ENCODE data around the gene TDRD3.
A peak's percentile ranks its signal among the peaks of the same experiment; 100 is the strongest.

The TDRD3 gene

DNA sequence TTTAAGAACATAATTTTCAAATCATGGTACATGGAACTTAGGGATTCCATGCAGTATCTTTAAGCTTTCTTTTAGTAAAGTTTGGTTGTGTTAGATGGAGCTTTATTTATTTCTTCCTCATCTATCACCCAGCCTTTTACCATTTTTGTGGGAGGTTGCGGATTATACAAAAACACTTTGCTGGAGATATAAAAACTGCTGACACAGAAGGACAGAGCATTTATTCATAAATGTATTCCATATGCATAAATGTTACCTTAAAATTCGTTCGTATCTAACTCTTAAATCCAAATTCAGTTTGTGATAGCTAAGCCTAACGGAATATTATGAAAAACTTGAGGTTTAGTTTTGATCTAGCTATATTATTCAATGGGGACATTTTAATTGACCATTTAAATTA, 143.3 kb downstream of the TDRD3 start:
- TF ChIP-seq, protein P1, sequence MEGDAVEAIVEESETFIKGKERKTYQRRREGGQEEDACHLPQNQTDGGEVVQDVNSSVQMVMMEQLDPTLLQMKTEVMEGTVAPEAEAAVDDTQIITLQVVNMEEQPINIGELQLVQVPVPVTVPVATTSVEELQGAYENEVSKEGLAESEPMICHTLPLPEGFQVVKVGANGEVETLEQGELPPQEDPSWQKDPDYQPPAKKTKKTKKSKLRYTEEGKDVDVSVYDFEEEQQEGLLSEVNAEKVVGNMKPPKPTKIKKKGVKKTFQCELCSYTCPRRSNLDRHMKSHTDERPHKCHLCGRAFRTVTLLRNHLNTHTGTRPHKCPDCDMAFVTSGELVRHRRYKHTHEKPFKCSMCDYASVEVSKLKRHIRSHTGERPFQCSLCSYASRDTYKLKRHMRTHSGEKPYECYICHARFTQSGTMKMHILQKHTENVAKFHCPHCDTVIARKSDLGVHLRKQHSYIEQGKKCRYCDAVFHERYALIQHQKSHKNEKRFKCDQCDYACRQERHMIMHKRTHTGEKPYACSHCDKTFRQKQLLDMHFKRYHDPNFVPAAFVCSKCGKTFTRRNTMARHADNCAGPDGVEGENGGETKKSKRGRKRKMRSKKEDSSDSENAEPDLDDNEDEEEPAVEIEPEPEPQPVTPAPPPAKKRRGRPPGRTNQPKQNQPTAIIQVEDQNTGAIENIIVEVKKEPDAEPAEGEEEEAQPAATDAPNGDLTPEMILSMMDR (conservative IDR thresholded peaks at IDR 0.05; ENCODE audit: control insufficient read depth, insufficient read depth, low read depth, low read length), result no peak
- DNase-seq (ENCODE audit: low read depth), result no peak
- H3K4me3 ChIP-seq (ENCODE audit: control insufficient read depth, low read depth, low read length), result no peak overlapping the region

DNA sequence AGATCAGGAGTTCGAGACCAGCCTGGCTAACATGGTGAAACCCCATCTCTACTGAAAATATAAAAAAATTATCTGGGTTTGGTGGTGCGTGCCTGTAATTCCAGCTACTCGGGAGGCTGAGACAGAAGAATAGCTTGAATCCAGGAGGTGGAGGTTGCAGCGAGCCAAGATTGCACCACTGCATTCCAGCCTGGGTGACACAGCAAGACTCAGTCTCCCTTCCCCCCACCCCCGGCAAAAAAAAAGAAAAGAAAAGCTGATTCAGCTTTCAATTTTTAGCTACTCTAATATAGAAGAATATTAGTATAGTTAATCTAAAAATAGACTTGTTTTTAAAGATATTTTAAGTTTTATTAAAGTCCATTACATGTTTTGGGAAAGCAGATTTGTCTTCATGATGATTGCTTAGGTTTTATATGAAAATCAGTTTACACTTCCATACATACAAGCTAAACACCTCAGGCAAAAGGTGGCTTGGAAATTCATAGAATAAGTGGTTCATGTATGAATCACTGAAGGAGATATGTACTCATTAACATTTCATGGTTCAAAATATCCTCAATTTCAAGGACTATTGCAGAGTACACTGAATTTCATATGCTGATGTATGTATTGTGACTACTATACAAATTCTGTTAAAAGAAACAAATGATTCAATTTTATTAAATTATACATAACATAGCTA, 165.2 kb downstream of the TDRD3 start:
- DNase-seq (ENCODE audit: low read depth), result peak; percentile 7
- TF ChIP-seq, protein P1 (conservative IDR thresholded peaks at IDR 0.05; ENCODE audit: control insufficient read depth, insufficient read depth, low read depth, low read length), result no peak
- H3K4me3 ChIP-seq (ENCODE audit: control insufficient read depth, low read depth, low read length), result no peak overlapping the region

DNA sequence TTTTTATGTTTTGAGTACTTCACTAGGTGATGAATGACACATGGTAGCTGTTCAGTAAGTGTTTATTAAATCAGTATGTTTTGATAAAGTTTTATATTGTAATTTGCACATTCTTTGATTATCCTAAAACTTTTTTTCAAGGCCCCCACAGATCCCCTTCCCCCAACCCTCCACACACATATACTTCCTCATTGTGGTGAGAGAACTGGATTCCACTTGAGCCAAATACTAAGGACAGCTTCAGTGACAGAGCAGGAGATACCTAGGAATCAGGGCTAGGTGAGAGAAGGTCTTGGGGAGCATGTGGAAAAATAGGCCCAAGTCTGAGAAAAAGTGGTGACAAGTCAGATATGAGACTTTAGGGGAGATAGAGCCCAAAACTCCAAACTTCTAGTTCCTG, 174.6 kb downstream of the TDRD3 start:
- no peak overlapping the region for H3K4me3 ChIP-seq (ENCODE audit: control insufficient read depth, low read depth, low read length)
- no peak for DNase-seq (ENCODE audit: low read depth)
- TF ChIP-seq, protein P1 (conservative IDR thresholded peaks at IDR 0.05; ENCODE audit: control insufficient read depth, insufficient read depth, low read depth, low read length), result no peak

DNA sequence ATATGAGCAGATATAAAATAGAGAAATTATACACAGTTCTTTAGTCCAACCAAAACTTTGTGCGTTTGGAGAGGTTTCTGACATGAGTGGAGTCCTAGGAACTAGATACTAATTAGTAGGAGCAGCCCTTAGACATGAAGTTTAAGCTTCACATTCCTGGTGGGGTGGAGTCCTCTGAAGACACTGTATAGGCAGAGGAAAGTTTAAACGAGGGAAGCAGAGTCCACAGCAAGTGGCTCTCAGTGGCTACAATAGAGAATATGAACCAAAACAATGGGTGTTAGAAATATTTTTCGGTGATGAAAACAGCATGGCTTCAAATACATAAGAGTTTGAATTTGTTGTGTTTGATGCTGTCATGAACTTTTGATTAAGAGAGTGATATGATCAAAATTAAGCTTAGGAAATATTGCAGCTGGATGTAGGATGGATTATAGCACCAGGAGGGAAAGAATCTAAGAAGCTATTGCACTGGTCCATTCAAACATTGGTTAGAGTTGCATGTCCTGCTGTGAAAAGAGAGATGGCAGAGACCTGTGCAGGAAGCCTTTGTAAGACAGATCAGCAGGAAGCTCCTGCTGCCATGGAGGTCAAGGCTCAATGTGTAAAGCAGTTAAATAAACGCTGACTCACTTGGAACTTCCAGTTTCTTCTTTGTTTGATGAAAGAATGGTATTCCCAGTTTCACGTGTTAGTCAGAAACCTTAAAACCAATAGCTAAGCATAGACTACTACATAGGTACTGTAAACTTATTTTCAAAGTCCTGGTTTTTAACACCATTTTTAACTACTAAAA, 175.2 kb downstream of the TDRD3 start:
- peak; percentile 77 for DNase-seq (ENCODE audit: low read depth)
- H3K4me3 ChIP-seq (ENCODE audit: control insufficient read depth, low read depth, low read length), result no peak overlapping the region
- TF ChIP-seq, protein P1 (conservative IDR thresholded peaks at IDR 0.05; ENCODE audit: control insufficient read depth, insufficient read depth, low read depth, low read length), result no peak

DNA sequence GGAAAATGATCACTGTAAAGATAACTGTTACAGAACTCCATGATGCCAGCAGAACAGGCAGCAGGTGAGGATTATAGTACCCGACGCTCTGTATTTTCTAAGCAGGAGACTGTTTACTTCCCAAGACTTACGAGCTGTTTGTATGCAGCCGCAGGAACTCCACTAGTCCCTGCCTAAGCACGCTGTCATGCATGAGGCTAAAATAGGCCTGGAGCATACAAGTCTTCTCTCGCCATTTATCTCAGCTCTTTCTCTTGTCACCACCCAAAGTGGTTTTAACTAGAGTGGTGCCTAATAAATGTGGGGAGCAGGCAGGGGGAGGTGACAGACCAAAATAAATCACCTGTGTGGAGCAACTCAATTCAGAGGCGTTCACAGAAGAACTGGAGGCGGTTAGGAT, 175.8 kb downstream of the TDRD3 start:
- H3K4me3 ChIP-seq (ENCODE audit: control insufficient read depth, low read depth, low read length), result no peak overlapping the region
- DNase-seq (ENCODE audit: low read depth), result no peak
- TF ChIP-seq, protein P1 (conservative IDR thresholded peaks at IDR 0.05; ENCODE audit: control insufficient read depth, insufficient read depth, low read depth, low read length), result no peak

DNA sequence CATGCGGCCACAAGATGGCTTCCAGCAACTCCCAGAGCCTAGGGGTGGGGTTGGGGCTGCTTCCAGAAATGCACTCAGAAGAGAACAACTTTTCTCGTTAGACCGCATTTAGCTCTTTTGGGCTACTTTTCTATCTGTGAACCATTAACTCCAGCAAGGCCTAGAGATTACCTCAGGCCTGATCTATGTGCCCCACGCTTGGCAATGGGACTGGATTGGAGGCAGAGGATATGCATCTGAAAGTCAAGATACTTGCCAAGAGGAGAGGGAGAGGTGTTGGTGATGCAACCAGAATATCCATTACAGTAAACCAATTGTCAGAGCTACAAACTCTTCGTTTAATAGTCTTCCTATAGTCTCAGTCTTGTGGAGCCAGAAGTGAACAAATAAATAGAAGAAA, 177.7 kb downstream of the TDRD3 start:
- TF ChIP-seq, protein P1 (conservative IDR thresholded peaks at IDR 0.05; ENCODE audit: control insufficient read depth, insufficient read depth, low read depth, low read length), result no peak
- no peak overlapping the region for H3K4me3 ChIP-seq (ENCODE audit: control insufficient read depth, low read depth, low read length)
- no peak for DNase-seq (ENCODE audit: low read depth)
